Effector CD4-positive, alpha-beta T cell (primary cell): ENCODE results near the gene MINDY2.

Source experiments
- DNase-seq: peaks from one replicate; pipeline ENCODE4 v3.0.0-alpha.2; 2020

MINDY2 gene

DNA sequence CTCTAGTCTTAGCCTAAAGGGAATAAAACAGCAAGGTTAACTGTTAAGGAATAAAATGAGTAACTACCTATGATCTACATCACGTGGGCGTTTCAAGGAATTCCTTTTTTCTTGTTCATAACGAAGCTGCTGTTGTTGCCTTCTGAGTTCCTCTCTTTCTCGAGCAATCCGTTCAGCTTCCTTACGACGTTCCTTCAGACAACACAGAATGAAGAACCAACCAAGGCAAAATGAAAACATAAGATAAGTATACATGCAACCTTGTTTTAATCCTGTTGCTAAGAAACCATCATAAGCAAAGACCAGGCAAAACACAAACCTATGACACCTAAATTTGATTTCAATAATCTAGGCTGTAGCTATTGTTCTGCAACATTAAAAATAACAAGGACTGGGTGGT is 118.3 kb downstream of the MINDY2 start:
- no peak for DNase-seq

DNA sequence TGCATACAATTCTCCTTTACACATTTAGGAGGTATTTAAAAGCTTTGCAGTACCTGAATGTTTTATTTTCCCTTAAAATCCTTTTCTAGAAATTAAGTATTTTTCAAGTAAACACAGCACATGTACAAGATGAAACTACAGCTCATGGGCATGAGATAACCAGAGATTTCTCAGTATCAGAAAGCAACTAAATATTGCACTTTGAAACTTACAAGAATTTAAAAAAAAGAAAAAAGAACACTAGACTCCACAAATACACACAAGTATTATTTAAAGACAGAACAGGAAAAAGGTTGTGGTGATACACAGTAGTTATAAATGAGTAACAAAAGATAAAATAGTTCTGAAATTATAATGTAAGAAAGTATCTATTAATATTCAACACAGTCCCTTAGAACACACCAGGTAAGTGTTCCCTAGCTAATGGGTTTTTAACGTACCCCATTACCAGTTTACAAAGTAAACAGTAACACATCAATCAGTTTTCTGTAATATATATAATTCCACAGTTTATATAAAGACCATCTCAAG is 127.1 kb downstream of the MINDY2 start:
- no peak for DNase-seq

DNA sequence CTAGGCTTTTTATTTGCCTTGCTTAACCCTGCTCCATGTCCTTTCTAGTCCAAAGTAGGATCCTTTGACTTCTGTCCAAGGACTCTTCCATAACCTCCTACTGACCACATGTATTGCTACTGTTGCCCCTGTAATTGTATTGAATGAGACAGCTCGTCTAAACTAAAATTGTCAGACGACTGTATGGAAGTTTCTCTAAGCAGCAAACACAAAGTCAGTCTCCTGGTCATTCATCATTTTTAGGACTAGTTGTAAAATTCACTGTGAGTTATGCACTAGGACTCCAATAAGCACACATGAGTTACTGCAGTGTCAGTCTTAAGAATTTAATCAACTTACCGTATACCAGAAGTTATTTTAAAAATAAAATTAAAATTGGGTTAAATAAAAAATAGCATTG is 129.5 kb downstream of the MINDY2 start:
- DNase-seq = no peak

DNA sequence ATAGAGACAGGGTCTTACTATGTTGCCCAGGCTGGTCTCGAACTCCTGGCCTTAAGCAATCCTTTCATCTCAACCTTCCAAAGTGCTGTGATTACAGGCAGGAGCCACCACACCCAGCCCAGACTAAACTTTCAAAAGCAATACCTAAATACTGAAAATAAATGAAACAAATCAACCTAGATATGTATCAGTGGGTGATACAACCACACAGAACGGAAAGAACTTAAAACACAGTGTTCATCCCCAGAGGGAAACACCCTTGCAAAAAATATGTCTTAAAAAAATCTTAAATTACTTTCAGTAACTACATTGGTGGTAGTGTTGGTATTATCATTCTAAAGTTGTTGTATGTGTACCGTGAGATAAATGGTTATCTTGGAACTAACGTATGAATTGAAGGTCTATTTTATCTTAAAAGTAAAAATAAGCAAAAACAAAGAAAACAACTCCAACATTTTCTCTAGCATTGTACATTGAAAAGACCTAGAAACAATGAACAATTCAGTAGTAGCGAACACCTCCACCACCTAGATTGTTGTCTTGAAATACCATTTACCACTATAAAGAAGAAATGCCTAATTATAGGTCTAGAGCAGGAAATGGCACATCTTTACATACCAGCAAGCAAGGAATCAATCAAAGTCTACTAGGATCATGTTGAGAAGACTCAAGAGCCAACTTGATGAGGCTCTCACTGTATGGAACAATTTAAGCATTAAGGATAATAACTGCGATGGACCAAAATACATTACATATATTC is 137.6 kb downstream of the MINDY2 start:
- no peak for DNase-seq

DNA sequence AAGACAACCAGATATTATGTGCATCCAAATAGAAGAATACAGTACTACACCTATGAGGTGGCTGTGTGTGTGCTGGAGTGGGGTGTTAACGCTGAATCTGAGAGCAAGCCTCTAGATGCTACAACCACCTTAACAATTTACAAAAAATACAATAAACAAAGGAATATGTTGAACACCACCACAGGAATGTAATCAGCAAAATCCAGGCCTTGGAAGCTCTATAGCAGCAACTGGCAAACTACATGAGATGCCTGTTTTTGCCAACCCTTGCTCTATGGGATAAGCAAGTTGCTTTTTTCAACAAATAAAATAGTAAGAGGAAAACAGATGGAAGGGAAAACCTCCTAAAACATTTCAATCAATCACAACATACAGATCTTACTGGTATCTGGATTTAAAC is 138.5 kb downstream of the MINDY2 start:
- DNase-seq = no peak

DNA sequence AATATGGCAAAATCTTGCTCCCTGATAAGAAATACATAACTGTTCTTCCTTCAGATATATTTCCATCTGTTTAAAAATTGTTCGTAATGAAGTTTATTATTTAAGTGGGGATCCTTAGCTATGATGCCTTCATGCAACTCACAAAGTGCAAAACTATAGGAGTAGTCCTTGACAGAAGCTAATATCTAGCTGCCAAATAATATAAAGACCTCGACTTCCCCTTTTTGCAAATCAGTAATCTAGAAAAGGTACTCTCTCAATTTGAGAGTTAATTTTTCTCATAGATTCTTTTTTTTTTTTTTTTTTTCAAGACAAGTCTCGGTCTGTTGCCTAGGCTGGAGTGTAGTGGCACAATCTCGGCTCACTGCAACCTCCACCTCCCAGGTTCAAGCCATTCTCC is 139.4 kb downstream of the MINDY2 start:
- DNase-seq = no peak
